D721Med (cell line): ENCODE data around the gene UQCR11.
"Not testable (repeated sequence)": the region's sequence is repeated elsewhere in the genome, so short reads cannot be mapped to it uniquely, and the experiment has no call there.

Experiments
- DNase-seq: peaks from one replicate; pipeline ENCODE4 v3.0.0; 2011; ENCODE audit warnings: low spot score; ENCODE audit not compliant: insufficient read length
- FAIRE-seq: peaks from 2 replicates; lab custom pipeline; 2011; peaks lifted over from hg19 to GRCh38; lab: Jason Lieb, UNC
- TF ChIP-seq, protein P1 (sequence below): IDR thresholded peaks from 2 replicates; pipeline ENCODE4 v1.5.1; 2012; ENCODE audit warnings: mild to moderate bottlenecking, control low read depth; ENCODE audit not compliant: insufficient read depth; ENCODE audit errors: missing control alignments

Gene UQCR11

DNA sequence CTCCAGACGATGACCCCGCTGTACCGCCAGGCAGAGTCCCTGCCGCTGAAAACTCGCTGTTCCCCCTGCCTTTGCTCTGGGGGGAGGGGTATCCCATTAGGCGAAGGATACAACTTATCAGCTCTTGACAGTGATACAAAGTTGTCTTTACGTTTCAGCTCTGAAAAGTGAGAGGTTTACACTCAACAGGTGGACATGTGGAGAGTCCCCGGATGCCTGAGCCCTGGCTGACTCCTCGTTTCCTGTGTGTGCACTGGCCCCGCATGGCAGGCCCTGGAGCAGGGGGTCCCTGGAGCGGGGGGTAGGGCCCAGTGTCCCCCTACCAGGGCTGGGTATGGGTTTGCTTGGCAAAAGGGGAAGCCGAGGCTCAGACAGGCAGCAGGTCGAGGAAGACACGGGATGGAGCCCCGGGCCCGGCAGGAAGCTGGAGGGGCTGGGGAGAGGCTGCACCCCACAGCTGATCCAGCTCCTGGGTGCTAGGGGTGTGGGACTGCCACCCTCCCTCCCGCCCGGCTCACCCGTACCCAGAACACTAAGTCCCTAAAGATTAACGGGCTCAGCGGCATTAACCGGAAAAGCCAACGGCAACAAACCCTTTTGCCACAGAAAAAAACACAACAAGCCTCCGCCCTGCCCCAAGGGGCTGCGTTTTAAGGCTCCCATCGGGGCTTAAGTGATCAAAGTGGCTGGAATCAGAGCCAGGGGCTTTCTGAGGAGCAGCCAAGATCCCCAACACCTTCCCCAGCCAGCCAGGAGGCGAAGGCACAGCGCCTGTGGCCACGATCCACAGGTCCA is 41.6 kb upstream of the UQCR11 start:
- FAIRE-seq, result no peak

DNA sequence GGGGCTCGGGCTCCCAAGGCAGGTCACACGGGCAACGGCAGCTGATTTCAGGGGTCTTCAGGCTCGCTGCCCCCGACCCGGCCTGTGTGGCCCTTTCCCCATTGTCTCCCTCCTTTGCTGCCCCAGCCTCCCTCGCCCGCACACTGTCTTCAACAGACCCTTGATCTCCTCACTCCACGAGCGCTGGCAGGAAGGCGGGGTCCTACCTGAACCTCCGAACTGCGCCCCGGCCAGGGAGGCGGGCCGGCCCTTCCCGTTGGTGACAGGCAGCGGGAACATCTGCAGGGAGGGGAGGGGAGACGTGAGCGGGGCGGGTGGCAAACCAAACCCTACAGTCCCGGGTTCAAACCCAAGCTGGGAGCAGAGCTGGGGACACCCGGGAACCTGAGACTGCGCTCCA is 40.9 kb upstream of the UQCR11 start:
- FAIRE-seq (no peak), DNase-seq (no peak)
- TF ChIP-seq, protein P1, sequence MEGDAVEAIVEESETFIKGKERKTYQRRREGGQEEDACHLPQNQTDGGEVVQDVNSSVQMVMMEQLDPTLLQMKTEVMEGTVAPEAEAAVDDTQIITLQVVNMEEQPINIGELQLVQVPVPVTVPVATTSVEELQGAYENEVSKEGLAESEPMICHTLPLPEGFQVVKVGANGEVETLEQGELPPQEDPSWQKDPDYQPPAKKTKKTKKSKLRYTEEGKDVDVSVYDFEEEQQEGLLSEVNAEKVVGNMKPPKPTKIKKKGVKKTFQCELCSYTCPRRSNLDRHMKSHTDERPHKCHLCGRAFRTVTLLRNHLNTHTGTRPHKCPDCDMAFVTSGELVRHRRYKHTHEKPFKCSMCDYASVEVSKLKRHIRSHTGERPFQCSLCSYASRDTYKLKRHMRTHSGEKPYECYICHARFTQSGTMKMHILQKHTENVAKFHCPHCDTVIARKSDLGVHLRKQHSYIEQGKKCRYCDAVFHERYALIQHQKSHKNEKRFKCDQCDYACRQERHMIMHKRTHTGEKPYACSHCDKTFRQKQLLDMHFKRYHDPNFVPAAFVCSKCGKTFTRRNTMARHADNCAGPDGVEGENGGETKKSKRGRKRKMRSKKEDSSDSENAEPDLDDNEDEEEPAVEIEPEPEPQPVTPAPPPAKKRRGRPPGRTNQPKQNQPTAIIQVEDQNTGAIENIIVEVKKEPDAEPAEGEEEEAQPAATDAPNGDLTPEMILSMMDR, result no peak

More for the DNA sequence above, 41.6 kb upstream of the UQCR11 start:
- DNase-seq, result peak; percentile 83
- TF ChIP-seq, protein P1, result no peak

DNA sequence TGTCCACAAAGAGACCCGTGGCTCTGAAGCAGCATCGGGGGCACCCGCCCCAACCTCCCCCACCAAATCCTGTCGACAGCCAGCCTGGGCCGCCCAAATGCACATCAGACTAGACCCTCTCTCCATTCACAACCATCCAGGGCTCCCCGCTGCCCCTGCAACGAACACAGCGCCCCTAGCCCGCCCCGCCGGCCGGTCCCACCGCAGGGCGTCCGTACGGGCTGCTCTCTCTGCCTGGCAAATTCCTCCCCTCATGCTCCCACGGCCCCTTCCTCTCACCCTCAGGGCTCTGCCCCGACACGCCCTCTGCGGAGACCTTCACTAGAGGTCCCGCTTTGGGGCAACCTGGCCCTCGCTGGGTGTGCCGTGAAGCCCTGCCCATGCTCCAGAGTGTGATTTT is 40.0 kb upstream of the UQCR11 start:
- TF ChIP-seq, protein P1, result no peak
- no peak for FAIRE-seq
- no peak for DNase-seq

DNA sequence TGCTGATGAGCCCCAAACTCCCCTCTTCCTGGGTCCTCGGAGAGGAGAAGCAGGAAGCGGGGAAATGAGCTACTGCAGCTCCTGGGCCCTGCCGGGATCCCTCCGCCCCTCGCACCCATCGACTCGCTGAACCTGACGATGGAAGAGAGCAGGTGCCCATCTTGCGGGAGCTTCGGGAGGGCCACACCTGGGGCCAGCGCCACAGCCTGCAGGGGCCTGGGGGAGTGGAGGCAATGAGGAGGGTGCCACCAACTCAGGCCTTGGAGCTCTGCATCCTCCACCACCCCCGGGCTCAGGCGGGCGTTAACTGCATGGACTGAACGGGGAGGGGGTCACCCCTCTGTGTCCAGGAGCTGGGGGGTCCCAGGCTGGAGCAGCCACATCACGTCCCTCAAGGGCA is 38.8 kb upstream of the UQCR11 start:
- no peak for DNase-seq
- TF ChIP-seq, protein P1, result no peak
- no peak for FAIRE-seq

DNA sequence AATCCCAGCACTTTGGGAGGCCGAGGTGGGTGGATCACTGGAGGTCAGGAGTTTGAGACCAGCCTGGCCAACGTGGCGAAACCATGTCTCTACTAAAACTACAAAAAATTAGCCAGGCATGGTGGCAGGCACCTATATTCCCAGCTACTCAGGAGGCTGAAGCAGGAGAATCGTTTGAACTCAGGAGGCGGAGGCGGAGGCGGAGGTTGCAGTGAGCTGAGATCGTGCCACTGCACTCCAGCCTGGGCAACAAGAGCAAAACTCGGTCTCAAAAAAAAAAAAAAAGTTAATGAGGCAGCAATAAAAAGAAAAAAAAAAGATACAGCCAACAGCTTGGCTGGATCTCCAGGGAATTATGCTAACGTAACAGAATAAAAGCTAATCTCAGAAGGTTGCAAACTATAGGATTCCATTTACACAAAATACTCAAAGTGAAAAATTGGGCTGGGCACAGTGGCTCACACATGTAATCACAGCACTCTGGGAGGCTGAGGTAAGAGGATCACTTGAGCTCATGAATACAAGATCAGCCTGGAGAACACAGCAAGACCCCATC is 35.7 kb upstream of the UQCR11 start:
- DNase-seq, FAIRE-seq: not testable (repeated sequence)

DNA sequence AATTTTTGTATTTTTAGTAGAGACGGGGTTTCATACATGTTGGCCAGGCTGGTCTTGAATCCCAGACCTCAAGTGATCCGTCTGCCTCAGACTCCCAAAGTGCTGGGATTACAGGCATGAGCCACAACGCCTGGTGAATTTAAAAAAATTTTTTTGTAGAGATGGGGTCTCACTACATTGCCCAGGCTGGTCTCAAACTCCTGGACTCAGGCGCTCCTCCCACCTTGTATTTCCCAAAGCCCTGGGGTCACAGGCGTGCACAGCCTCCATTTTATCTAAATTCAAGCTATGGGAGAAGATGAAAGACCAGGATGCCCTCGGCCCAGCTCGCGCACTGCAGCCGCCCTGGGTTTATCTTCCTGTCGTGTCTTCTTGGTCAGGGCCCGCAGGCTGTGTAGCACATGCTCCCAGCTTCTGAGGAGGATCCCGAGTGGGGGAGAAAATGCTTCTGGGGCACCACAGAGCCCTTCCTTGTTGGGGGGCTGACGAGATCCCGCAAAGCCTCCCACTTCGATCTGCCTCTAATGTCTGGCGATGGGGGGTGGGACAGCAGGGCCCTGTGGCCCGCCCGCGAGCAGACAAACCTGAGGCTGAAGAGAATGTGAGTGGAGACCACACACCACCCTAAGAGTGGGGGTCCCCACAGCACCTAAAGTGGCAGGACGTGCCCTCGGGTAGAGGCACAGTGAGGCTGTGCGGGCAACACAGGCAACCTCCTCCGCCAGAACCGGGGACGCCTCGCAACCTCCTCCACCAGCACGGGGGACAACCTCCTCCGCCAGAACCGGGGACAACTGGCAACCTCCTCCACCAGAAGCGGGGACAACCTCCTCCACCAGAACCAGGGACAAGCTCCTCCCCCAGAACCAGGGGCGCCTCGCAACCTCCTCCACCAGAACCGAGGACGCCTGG is 31.3 kb upstream of the UQCR11 start:
- DNase-seq (no peak), FAIRE-seq (no peak)
- TF ChIP-seq, protein P1, result no peak

DNA sequence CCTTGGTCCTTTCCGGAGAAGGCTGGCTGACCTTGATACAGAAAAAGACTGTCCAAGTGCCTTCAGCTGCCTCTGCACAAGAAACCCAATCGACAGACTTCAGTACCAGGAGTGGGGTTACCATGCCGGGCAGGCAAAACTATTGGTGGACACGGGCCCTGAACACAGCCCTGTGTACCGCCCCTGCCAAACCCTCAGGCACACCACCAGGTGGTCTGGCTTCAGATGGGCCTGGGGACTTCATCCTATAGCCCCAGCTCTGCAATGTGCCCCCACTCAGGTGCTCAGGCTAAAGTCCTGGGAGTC is 29.6 kb upstream of the UQCR11 start:
- no peak for DNase-seq
- TF ChIP-seq, protein P1, result no peak
- no peak for FAIRE-seq
